Calu3 (cell line): Measurements from ENCODE around the gene LINC01488. TPM values are rescaled to one million over a fixed set of nuclear protein-coding genes. Genes with fewer than 3 reads are reported as not detected.

Experiments used
- Bru-seq: library from RNA; stranded (reverse); fragments of 400-500 nt; gene quantifications from one replicate; lab custom pipeline; 2021; lab: Mats Ljungman, UMichigan
- BruChase-seq, 2 experiments: library from RNA; stranded (reverse); fragments of 400-500 nt; gene quantifications; one replicate each; lab custom pipeline; 2021; lab: Mats Ljungman, UMichigan
- BruUV-seq: library from RNA; stranded (reverse); fragments of 400-500 nt; replicated peaks from 2 replicates; lab custom pipeline; 2021; lab: Mats Ljungman, UMichigan
- CTCF ChIA-PET: fragments of 300-600 bp; sonication (Branson Sonifier 250); formaldehyde crosslinking; loops from one replicate; lab custom pipeline; 2022; ENCODE audit warnings: antibody characterized with exemption; lab: Charles Lee
- DNase-seq: peaks from one replicate; pipeline ENCODE4 v3.0.0; 2022
- H3K27ac Mint-ChIP-seq: one replicate; pipeline ENCODE4 v1.8.0; 2022; ENCODE audit warnings: mixed read lengths; ENCODE audit not compliant: unreplicated experiment
- H3K27me3 Mint-ChIP-seq: one replicate; pipeline ENCODE4 v1.8.0; 2022; ENCODE audit warnings: mixed read lengths; ENCODE audit not compliant: unreplicated experiment
- H3K36me3 Mint-ChIP-seq: one replicate; pipeline ENCODE4 v1.8.0; 2022; ENCODE audit warnings: mild to moderate bottlenecking, moderate library complexity, mixed read lengths; ENCODE audit not compliant: insufficient read depth, unreplicated experiment
- H3K4me1 Mint-ChIP-seq: one replicate; pipeline ENCODE4 v1.8.0; 2022; ENCODE audit warnings: mild to moderate bottlenecking, low read depth, mixed read lengths; ENCODE audit not compliant: unreplicated experiment
- H3K4me3 Mint-ChIP-seq: one replicate; pipeline ENCODE4 v1.8.0; 2022; ENCODE audit warnings: mild to moderate bottlenecking, low read depth, moderate library complexity, mixed read lengths; ENCODE audit not compliant: unreplicated experiment
- H3K9me3 Mint-ChIP-seq: one replicate; pipeline ENCODE4 v1.8.0; 2022; ENCODE audit warnings: low read depth, mixed read lengths; ENCODE audit not compliant: unreplicated experiment
- CTCF ChIP-seq: fragments of 200-600 bp; IDR thresholded peaks from one replicate; pipeline ENCODE4 v1.8.0; 2022; ENCODE audit warnings: antibody characterized with exemption; ENCODE audit not compliant: unreplicated experiment
- intact Hi-C: fragments of 100-400 bp; cut with micrococcal nuclease; formaldehyde crosslinking; loops from one replicate; pipeline ENCODE4 v1.10.0; 2022; ENCODE audit not compliant: unreplicated experiment
- long read RNA-seq: library from polyadenylated mRNA; stranded (forward); transcript quantifications from one replicate; pipeline ENCODE4 v2.0.0, GENCODE V29; 2022
- total RNA-seq: library from RNA; stranded (reverse); gene quantifications from 2 replicates; pipeline ENCODE4 v1.2.3, GENCODE V29; 2022

The LINC01488 gene
- total RNA-seq (not detected in 2 replicates), Bru-seq, nascent RNA (not detected), BruChase-seq, experiment 1, labeled RNA remaining after a 6-hour chase (not detected), BruChase-seq, experiment 2, labeled RNA remaining after a 2-hour chase (not detected)
- long read RNA-seq, result 0 reads

GRCh38 chr11:69481393-69481844 lies at the start of gene LINC01488:
Gene LINC01488 (plus strand): TSS chr11:69481663.
- H3K27me3 Mint-ChIP-seq, result no peaks in the 10 kb centered on the region
- intact Hi-C loops, result no loop called here

GRCh38 chr11:69431893-69432738 lies 49.3 kb upstream of the LINC01488 start:
- DNase-seq, result no peak
- peaks cover 1% of the 10 kb centered on the region for H3K36me3 Mint-ChIP-seq
- CTCF ChIA-PET, result interaction anchor here (1.0 kb wide), 1 partner anchor 330 kb away, joined by 3 read pairs; no protein-coding TSS in a partner anchor
- H3K27ac Mint-ChIP-seq, result no peak overlapping the region
- intact Hi-C loops, result no loop called here
- no peaks in the 10 kb centered on the region for H3K27me3 Mint-ChIP-seq
- peaks cover 29% of the 10 kb centered on the region for H3K4me1 Mint-ChIP-seq
- no peaks in the 10 kb centered on the region for H3K9me3 Mint-ChIP-seq
- TF ChIP-seq CTCF, result no peak
- no TSS peak for BruUV-seq
- H3K4me3 Mint-ChIP-seq, result no peak overlapping the region

More at GRCh38 chr11:69481393-69481844, at the start of gene LINC01488:
- no peak for DNase-seq
- no peak within 1 kb of the TSS for H3K4me3 Mint-ChIP-seq
- no peaks in the 10 kb centered on the region for H3K9me3 Mint-ChIP-seq
- no peak within 1 kb of the TSS for H3K27ac Mint-ChIP-seq
- TF ChIP-seq CTCF, result no peak
- BruUV-seq, result no TSS peak
- peaks cover 17% of the 10 kb centered on the region for H3K4me1 Mint-ChIP-seq
- CTCF ChIA-PET, result interaction anchor here (0.7 kb wide), 1 partner anchor 1408 kb away, joined by 5 read pairs; no protein-coding TSS in a partner anchor
- peaks cover 9% of the 10 kb centered on the region for H3K36me3 Mint-ChIP-seq

GRCh38 chr11:69433741-69434140 lies 47.7 kb upstream of the LINC01488 start:
- CTCF ChIA-PET, result no interaction called here
- Mint-ChIP-seq H3K9me3 (no peaks in the 10 kb centered on the region), H3K4me3 (no peak overlapping the region), H3K36me3 (peaks cover 5% of the 10 kb centered on the region), H3K27me3 (no peaks in the 10 kb centered on the region), H3K27ac (no peak overlapping the region), H3K4me1 (peaks cover 30% of the 10 kb centered on the region)
- no peak for DNase-seq
- no peak for TF ChIP-seq CTCF
- BruUV-seq, result no TSS peak
- intact Hi-C loops, result no loop called here

GRCh38 chr11:69434471-69434931 lies 47.0 kb upstream of the LINC01488 start:
- TF ChIP-seq CTCF, result no peak
- Mint-ChIP-seq H3K9me3 (no peaks in the 10 kb centered on the region), H3K27me3 (no peaks in the 10 kb centered on the region), H3K4me3 (no peak overlapping the region), H3K27ac (no peak overlapping the region), H3K36me3 (peaks cover 5% of the 10 kb centered on the region), H3K4me1 (peaks cover 36% of the 10 kb centered on the region)
- CTCF ChIA-PET, result no interaction called here
- intact Hi-C loops, result no loop called here
- BruUV-seq, result no TSS peak
- DNase-seq, result no peak
